ENCODE results near the gene CHFR.

DNA sequence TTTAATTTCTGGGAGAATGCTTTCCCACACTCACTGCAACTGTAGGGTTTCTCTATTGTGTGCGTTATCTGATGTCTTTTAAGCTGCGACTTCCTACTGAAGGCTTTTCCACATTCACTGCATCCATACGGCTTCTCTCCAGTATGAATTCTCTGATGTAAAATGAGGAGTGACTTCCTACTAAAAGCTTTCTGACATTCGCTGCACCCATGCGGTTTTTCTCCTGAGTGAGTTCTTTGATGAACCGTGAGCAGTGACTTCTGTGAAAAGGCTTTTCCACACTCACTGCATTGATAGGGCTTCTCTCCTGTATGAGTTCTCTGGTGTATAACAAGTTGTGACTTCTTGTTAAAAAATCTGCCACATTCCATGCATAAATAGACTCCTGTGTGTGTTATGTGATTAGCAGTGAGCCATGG is 39.0 kb upstream of the CHFR start:
- TF ChIP-seq, protein P1, sequence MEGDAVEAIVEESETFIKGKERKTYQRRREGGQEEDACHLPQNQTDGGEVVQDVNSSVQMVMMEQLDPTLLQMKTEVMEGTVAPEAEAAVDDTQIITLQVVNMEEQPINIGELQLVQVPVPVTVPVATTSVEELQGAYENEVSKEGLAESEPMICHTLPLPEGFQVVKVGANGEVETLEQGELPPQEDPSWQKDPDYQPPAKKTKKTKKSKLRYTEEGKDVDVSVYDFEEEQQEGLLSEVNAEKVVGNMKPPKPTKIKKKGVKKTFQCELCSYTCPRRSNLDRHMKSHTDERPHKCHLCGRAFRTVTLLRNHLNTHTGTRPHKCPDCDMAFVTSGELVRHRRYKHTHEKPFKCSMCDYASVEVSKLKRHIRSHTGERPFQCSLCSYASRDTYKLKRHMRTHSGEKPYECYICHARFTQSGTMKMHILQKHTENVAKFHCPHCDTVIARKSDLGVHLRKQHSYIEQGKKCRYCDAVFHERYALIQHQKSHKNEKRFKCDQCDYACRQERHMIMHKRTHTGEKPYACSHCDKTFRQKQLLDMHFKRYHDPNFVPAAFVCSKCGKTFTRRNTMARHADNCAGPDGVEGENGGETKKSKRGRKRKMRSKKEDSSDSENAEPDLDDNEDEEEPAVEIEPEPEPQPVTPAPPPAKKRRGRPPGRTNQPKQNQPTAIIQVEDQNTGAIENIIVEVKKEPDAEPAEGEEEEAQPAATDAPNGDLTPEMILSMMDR (IDR thresholded peaks at IDR 0.05): no peak
- TF ChIP-seq POLR2A (IDR thresholded peaks at IDR 0.05): no peak

All from testis (tissue), 2 donors.